Kidney epithelial cell (primary cell): ENCODE data around the gene AKAP8. TPM values are rescaled to one million over a fixed set of nuclear protein-coding genes. Genes with fewer than 3 reads are reported as not detected.

Experiments used
- DNase-seq: peaks from one replicate; pipeline ENCODE4 v3.0.0-alpha.2; 2010; ENCODE audit warnings: low read depth
- H3K27me3 ChIP-seq: 2 replicates; pipeline ENCODE4 v1.6.0; 2011; ENCODE audit warnings: low read length; ENCODE audit not compliant: control insufficient read depth, insufficient read depth
- H3K36me3 ChIP-seq: 2 replicates; pipeline ENCODE4 v1.5.1; 2011; ENCODE audit warnings: low read length; ENCODE audit not compliant: control insufficient read depth, insufficient read depth
- H3K4me3 ChIP-seq: 2 replicates; pipeline ENCODE4 v1.5.1; 2011; ENCODE audit warnings: low read depth, mild to moderate bottlenecking, control low read depth, low read length
- CTCF ChIP-seq: IDR thresholded peaks from 2 replicates; pipeline ENCODE4 v1.5.1; 2011; ENCODE audit warnings: mild to moderate bottlenecking, moderate library complexity, low read length, control low read depth, inconsistent platforms; ENCODE audit not compliant: insufficient read depth, poor library complexity, severe bottlenecking
- total RNA-seq: library from RNA; depleted of rRNA; stranded (reverse); fragments of >200 nt; gene quantifications from 2 replicates; pipeline ENCODE4 v1.2.3, GENCODE V29; 2015

The AKAP8 gene
- total RNA-seq, 1 donor from 2014 or later: 19.2 TPM

- H3K36me3 ChIP-seq: peaks cover 4% of the 10 kb centered on the region
- no peak overlapping the region for H3K4me3 ChIP-seq
- no peak for TF ChIP-seq CTCF
- no peaks in the 10 kb centered on the region for H3K27me3 ChIP-seq
- no peak for DNase-seq
Observed at GRCh38 chr19:15421136-15421695, 41.6 kb upstream of the AKAP8 start.

GRCh38 chr19:15419413-15420025, 39.9 kb upstream of the AKAP8 start:
- H3K36me3 ChIP-seq: peaks cover 3% of the 10 kb centered on the region
- H3K27me3 ChIP-seq: no peaks in the 10 kb centered on the region
- no peak for TF ChIP-seq CTCF
- no peak for DNase-seq
- H3K4me3 ChIP-seq: peak overlapping the region; percentile 35

- DNase-seq: peak; percentile 99
- H3K27me3 ChIP-seq: no peaks in the 10 kb centered on the region
- peak; percentile 86 for TF ChIP-seq CTCF
- H3K36me3 ChIP-seq: peaks cover 2% of the 10 kb centered on the region
- H3K4me3 ChIP-seq: peak within 1 kb of the TSS; percentile 100
Observed at GRCh38 chr19:15418579-15419412, 39.2 kb upstream of the AKAP8 start, which contains the start of gene AKAP8L. AKAP8L (minus strand) TSS chr19:15418988; CDS start chr19:15418923, 65 bp downstream.

GRCh38 chr19:15418231-15418578, 38.6 kb upstream of the AKAP8 start:
- TF ChIP-seq CTCF: no peak
- Histone ChIP-seq H3K4me3 (peak overlapping the region; percentile 100), H3K27me3 (no peaks in the 10 kb centered on the region), H3K36me3 (peaks cover 2% of the 10 kb centered on the region)
- DNase-seq: no peak

- Histone ChIP-seq H3K36me3 (no peaks in the 10 kb centered on the region), H3K4me3 (peak overlapping the region; percentile 100), H3K27me3 (no peaks in the 10 kb centered on the region)
- TF ChIP-seq CTCF: no peak
- DNase-seq: no peak
Observed at GRCh38 chr19:15417699-15418098, 38.1 kb upstream of the AKAP8 start.
